ENCODE measurements around the gene CDK14.

DNA sequence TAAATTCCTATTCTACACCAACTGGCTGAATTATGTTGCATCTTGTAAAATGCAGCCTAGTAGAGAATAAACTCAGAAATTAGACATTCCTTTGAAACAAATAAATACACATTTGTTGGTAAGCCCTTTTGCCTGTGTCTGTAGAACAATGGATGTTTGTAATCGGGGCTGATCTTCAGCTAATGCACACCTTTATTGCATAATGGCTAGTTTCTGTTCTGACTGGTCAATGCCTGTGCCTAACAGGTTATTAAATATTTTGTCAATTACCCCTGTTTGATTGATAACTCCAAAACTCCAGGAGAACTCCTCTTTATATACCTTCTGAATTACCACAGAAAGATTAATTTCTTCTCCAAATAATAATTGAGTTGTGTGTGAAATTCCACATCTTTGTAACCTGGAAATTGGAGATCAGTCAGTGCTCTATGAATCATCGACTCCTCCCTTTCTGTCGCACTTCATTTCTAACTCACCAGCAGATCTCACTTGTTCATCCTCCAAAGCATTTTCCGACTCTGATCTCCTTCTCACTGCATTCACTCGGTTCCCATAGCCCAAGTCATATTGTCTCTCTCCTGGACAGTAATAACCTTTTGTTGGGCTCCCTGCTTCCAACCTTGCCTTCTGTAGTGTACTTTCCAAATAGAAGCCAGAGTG lies 472.1 kb downstream of the CDK14 start:
- TF ChIP-seq, protein P1, sequence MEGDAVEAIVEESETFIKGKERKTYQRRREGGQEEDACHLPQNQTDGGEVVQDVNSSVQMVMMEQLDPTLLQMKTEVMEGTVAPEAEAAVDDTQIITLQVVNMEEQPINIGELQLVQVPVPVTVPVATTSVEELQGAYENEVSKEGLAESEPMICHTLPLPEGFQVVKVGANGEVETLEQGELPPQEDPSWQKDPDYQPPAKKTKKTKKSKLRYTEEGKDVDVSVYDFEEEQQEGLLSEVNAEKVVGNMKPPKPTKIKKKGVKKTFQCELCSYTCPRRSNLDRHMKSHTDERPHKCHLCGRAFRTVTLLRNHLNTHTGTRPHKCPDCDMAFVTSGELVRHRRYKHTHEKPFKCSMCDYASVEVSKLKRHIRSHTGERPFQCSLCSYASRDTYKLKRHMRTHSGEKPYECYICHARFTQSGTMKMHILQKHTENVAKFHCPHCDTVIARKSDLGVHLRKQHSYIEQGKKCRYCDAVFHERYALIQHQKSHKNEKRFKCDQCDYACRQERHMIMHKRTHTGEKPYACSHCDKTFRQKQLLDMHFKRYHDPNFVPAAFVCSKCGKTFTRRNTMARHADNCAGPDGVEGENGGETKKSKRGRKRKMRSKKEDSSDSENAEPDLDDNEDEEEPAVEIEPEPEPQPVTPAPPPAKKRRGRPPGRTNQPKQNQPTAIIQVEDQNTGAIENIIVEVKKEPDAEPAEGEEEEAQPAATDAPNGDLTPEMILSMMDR (IDR thresholded peaks at IDR 0.05): no peak
- no peak for TF ChIP-seq POLR2A (IDR thresholded peaks at IDR 0.05)

All from esophagus squamous epithelium (tissue), 4 donors.